ENCODE results near the gene SH3TC2.

- no peak for TF ChIP-seq EZH2 (IDR thresholded peaks at IDR 0.05; ENCODE audit: borderline replicate concordance, insufficient read depth, low read depth, low read length, poor library complexity, severe bottlenecking)
- TF ChIP-seq, protein P1, sequence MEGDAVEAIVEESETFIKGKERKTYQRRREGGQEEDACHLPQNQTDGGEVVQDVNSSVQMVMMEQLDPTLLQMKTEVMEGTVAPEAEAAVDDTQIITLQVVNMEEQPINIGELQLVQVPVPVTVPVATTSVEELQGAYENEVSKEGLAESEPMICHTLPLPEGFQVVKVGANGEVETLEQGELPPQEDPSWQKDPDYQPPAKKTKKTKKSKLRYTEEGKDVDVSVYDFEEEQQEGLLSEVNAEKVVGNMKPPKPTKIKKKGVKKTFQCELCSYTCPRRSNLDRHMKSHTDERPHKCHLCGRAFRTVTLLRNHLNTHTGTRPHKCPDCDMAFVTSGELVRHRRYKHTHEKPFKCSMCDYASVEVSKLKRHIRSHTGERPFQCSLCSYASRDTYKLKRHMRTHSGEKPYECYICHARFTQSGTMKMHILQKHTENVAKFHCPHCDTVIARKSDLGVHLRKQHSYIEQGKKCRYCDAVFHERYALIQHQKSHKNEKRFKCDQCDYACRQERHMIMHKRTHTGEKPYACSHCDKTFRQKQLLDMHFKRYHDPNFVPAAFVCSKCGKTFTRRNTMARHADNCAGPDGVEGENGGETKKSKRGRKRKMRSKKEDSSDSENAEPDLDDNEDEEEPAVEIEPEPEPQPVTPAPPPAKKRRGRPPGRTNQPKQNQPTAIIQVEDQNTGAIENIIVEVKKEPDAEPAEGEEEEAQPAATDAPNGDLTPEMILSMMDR (IDR thresholded peaks at IDR 0.05) = no peak
Measured at GRCh38 chr5:149089796-149090195, 26.9 kb upstream of the SH3TC2 start.

Measured in B cell (primary cell).